Fibroblast of lung (primary cell): ENCODE results near the gene GALNT18.

Experiments used
- CTCF ChIP-seq, 2 donors: IDR thresholded peaks in 1 of 2; conservative IDR thresholded peaks in 1 of 2; 1 replicate in 1 of 2; 2 replicates in 1 of 2; pipeline ENCODE4 v1.5.1; 2011 to 2012; ENCODE audit warnings: low read length in 2 of 2, control low read depth in 1 of 2, inconsistent platforms in 1 of 2, low read depth in 1 of 2, mild to moderate bottlenecking in 1 of 2
- EZH2 ChIP-seq: IDR thresholded peaks from 2 replicates; pipeline ENCODE4 v1.5.1; 2012; ENCODE audit warnings: low read length, control low read depth, mild to moderate bottlenecking; ENCODE audit errors: missing control alignments

GRCh38 chr11:11267312-11267711, 354.5 kb downstream of the GALNT18 start:
- TF ChIP-seq CTCF (conservative IDR thresholded peaks at IDR 0.05 in 1 of 2, IDR thresholded peaks at IDR 0.05 in 1 of 2; ENCODE audit: low read depth in 1 of 2, low read length in 2 of 2): no peak
- TF ChIP-seq EZH2: no peak
